ENCODE results near the gene CDHR3. TPM values are rescaled to one million over a fixed set of nuclear protein-coding genes. Genes with fewer than 3 reads are reported as not detected.

Gene CDHR3
- total RNA-seq, 1 donor from 2014 or later, result 4.1 TPM

GRCh38 chr7:106050002-106050745 is 87.1 kb downstream of the CDHR3 start:
- peak; percentile 35 for DNase-seq

GRCh38 chr7:106050746-106051117 is 87.7 kb downstream of the CDHR3 start:
- no peak for DNase-seq

DNA sequence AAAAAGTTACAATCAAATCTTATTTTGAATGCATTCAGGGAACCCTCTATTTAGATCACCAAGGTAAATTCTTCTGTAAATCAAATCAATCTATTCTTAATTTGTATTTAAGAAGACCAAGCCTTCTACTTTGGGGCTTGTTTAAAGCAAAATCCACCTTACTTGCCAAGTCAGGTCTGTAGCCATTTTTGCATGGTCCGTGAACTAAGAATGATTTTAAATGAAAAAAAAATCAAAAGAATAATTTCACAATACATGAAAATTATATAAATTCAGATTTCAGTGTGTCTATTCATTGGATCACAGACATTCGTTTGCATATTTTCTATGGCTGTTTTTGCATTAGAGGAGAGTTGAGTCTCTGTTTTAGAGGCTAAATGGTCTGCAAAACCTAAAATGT is 89.6 kb downstream of the CDHR3 start:
- DNase-seq, result no peak

DNA sequence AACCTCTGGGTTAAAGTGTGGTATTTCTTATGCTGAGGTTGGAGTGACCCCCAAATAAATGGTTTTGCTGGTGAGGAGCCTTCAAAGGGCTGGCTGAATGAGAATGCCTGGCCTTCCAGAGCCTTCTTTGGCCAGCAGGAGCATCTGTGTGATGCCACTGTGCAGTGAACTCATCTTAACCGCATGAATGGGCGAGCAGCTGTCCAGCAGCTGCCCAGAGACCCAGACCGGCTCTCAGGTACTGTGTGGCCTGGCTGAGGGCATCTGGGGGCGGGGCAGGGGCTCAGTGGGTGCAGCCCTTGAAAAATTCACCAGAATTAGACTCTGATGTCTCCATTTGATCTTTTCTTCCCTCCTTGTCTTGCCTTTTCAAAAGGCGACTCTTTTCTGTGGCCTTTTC is 90.0 kb downstream of the CDHR3 start:
- DNase-seq, result no peak

GRCh38 chr7:106054156-106054910 is 91.3 kb downstream of the CDHR3 start:
- DNase-seq, result no peak

GRCh38 chr7:106054971-106055532 is 92.0 kb downstream of the CDHR3 start:
- no peak for DNase-seq

GRCh38 chr7:106056513-106057203 is 93.6 kb downstream of the CDHR3 start:
- peak; percentile 84 for DNase-seq

DNA sequence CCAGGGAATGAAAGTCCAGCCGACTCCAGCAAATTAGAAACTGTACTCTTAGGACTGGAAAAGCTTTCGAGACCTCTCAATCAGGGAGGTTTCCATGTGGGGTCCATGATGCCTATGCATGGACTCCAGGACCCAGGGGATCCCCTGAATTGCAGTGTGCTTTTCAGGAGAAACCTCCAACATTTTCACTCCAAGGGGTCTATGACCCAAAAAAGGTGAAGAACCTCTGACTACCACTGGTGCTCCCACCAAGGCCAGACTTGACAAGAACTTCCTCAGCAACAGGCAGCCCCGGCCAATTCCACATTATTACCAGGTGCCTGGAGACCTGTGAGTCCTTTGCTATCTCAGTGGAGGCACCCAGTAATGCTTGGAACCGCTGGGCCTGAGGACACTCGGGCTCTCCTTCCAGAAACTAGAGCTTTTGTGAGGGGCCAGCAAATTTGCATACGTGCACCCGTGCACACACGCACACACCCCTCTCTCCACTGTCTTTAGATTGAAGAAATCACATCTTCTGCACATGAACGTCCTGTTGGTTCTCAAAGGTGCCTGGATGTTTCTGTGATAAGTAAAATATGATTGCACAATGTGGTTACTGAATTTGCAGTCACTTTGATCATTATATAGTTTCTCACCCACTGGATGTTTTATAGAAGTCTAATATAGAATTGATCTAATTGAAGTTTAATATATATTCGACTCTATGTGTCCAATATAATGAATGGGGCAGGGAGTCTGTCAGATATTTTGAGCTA is 94.3 kb downstream of the CDHR3 start:
- no peak for DNase-seq

DNA sequence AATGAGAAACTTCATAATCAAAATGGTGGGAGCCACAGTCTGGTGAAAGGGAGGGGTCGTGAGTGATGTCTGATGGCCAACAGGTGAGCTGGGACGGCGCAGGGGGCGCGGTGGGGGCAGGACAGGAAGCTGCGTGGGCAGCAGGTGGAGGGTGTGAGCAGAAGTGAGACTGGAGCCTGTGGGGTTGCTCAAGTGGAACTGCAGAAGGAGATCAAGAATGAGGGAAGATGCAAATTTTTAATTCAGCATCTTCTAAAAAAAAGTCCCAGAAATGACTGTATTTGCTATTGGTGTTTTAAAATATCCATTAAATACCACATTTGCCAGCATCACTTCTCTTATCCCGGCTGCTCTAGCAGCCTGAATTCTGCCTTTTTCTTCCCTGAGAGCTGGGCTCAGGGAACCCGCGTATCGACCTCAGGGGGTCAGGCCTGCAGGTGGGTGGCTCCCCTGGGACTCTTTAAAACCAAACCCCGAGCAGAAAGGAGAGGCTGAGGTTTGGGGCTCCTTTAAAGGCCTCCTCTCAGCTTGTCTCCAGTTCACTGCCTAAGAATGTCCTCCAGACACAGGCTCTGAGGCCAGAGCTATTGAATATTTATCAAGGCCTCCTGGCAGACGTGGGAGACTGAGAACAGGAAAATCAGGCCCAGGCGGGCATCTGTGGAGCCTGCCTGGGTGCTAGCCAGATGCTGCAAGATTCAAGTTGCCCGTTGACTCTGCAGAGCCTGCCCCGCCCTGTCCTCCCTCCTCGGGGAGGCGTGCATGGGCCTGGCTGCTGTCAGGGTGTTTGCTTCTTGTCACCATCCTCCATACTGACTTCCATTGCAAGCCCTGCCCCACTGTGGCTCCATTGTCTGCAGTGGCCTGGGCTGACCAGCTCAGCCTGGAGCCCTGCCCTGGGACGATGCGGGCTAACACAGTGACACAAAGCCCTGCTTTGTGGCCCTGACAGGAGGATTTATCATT is 95.2 kb downstream of the CDHR3 start:
- DNase-seq, result peak; percentile 63

DNA sequence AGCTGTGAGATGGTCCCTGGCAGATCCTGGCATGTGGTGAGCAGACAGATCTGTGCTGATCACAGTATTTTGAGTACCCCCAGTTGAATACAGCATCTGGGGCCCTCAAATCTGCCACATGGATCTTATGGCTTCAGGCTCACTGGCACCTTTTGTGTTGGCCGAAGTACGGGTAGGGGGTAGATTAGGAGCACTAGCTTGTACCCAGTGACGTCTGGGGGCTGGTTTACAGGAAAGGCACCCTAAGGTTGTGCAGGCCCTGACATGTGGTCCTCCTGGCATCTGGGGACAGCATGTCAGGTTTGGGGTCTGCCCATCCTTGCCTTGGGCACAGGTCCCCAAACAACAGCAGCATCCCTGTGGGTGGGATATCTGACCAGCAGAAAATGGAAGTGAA is 95.9 kb downstream of the CDHR3 start:
- DNase-seq, result no peak

DNA sequence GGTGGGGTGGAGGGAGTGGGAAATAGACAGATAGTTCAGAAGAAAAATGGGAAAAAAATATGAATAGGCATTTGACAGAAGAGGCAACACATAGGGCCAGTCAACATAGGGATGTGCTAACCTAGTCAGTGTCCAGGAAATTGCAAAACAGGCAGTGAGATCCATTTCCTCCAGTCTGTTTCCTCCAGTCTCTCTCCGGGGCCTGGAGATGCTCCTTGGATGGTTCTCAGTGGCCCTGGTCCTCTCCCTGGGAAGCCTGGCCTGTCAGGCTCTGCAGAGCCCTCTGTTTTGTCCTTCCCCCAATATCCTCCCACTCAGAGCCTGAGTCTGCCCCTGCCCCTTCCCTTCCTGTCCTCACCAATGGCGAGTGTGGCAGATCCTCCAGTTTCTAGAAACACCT is 96.5 kb downstream of the CDHR3 start:
- no peak for DNase-seq

DNA sequence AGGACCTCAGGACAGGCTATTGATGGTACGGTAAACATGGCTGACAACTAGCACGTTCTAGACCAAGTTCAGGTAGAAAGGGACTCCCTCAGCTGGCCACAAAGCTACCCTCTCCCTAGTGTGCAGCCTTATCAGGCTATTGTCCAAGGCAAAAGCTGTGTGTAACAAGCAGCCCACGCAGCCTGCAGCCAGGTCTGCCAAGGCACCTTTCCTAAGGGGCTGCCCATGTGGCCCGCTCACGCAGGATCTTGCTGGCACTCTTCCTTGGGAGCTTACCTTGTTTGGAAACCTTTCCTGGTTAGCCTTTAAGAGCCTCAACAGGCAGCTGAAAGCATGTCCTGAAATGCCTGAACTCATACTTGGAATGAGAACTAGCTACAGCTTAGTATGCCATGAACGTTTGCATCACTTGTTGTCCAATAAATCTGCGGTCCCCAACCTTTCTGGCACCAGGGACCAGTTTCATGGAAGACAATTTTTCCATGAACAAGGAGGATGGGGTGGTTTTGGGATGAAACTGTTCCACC is 97.4 kb downstream of the CDHR3 start:
- DNase-seq, result no peak

- no peak for DNase-seq
Observed at GRCh38 chr7:106061301-106061979, 98.4 kb downstream of the CDHR3 start.

DNA sequence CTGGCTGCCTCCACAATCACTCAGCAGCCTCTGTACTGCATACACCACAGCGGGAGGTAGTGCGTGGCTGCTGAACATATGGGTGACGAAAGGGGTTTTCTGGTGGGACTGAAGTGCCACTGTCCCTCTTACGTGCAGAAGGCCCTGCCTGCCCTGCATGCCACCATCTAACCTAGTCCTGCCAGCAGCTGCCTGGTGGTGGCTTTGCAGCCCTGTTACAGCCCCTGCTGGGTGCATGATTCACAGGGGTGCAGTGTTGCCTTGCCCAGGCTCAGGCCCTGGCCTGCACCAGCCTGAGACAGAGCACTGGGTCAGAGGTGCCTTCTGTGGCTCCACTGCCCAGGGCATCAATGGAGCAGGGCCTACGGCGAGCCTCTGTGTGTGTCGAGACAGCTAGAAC is 98.9 kb downstream of the CDHR3 start:
- no peak for DNase-seq

GRCh38 chr7:106062521-106062931 is 99.5 kb downstream of the CDHR3 start:
- DNase-seq, result no peak

DNA sequence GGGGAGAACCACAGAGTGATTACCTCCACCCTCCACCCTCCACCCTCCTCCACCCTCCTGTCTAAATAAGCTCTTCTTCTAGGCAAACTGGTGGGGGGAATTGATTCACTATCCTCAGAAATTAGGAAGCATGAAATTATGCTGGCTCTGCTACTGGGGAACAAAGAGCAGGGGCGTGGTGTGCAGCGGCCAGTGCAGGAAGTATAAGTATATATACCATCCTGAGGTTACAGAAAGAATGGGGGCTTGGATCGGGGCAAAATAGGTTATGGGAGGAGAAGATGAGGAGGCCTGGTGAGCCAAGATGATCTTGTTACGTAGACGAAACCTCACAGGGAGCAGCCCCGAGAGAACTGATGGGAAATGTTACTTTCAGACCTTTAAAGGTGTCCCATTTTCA is 100.0 kb downstream of the CDHR3 start:
- no peak for DNase-seq

DNA sequence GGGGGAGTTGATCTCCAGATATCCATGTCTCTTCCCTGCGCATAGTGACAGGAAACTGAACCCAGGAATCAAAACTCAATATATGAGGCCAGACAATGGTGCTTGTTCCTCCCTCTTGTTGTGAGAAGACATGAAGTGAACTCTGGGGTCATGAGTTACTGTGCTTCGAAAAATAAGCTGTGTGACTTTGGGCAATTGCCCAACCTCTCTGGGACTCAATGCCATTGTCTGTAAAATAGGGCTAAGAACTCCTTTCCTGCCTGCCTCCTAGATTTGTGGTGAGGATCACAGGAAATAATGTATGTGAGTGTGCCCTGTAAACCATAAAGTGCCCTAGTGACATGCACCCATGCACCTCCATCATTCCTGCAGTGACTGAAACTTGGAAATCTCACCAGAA is 100.6 kb downstream of the CDHR3 start:
- no peak for DNase-seq

- peak; percentile 44 for DNase-seq
Observed at GRCh38 chr7:106064316-106064715, 101.3 kb downstream of the CDHR3 start.

DNA sequence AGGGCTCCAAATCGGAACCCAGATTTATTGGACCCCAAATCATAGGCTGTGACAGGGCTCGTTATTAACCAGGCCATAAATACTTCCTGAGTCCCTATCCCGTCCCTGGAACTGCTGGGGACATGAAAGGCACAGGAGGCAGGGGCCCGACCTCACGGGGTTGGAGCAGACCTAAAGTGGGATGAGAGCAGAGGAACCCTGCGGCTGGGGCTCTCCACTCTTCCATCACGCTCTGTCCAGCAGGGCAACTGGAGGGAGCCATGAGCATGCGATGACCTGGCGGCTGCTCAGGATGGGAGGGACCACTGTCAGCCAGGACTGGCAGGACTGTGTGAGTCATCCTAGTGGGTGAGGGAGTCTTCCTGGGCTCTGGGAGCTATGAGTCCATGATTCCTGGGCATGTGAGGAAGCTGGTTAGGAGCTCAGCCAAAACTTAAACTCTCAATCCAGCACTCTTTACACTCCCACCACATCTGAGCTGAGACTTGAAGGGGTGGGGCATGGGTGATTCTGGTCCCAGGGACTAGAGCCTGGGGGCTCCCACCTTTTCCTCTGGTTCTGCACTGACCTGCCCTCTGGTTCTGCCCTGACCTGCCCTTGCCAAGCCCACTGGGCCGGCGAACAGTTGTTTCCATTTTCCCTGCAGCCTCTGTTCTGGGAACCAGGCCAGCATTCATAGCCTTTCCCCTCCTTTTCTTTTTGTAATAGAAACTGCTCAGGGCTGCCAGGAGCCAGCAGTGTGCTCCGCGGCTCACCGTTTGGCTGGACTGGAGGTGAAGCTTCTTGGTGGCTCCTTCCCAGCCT is 101.9 kb downstream of the CDHR3 start:
- peak; percentile 92 for DNase-seq

Measured in tongue (tissue), 2 donors.